Smooth muscle cell (in vitro differentiated cells): ENCODE measurements around the gene CLRN1. TPM values are rescaled to one million over a fixed set of nuclear protein-coding genes. Genes with fewer than 3 reads are reported as not detected.

Experiments
- DNase-seq: peaks from one replicate; lab custom pipeline; 2025; ENCODE audit not compliant: unreplicated experiment; lab: John Stamatoyannopoulos, UW
- H2AFZ ChIP-seq: fragments of 200-600 bp; sonication (generic); 2 replicates; pipeline ENCODE4 v1.6.0; 2016; ENCODE audit warnings: antibody characterized with exemption, low read depth, mild to moderate bottlenecking
- H3F3A ChIP-seq: fragments of 200-600 bp; sonication (generic); 2 replicates; pipeline ENCODE4 v1.6.0; 2017; ENCODE audit warnings: antibody characterized with exemption, low read depth
- H3K27ac ChIP-seq: fragments of 200-600 bp; sonication (generic); 2 replicates; pipeline ENCODE4 v1.5.1; 2016; ENCODE audit warnings: low read depth, mild to moderate bottlenecking
- H3K27me3 ChIP-seq: fragments of 200-600 bp; sonication (generic); 2 replicates; pipeline ENCODE4 v1.6.1; 2016; ENCODE audit warnings: low read depth, mild to moderate bottlenecking
- H3K36me3 ChIP-seq: fragments of 200-600 bp; sonication (generic); 2 replicates; pipeline ENCODE4 v1.5.1; 2016; ENCODE audit warnings: low read depth
- H3K4me1 ChIP-seq: fragments of 200-600 bp; sonication (generic); 2 replicates; pipeline ENCODE4 v1.5.1; 2016; ENCODE audit warnings: low read depth
- H3K4me2 ChIP-seq: fragments of 200-600 bp; sonication (generic); 2 replicates; pipeline ENCODE4 v1.6.0; 2016; ENCODE audit warnings: mild to moderate bottlenecking
- H3K4me3 ChIP-seq: fragments of 200-600 bp; sonication (generic); 2 replicates; pipeline ENCODE4 v1.5.1; 2016; ENCODE audit warnings: mild to moderate bottlenecking
- H3K79me2 ChIP-seq: fragments of 200-600 bp; sonication (generic); 2 replicates; pipeline ENCODE4 v1.6.0; 2016; ENCODE audit warnings: low read depth, mild to moderate bottlenecking
- H3K9ac ChIP-seq: fragments of 200-600 bp; sonication (generic); 2 replicates; pipeline ENCODE4 v1.6.0; 2016; ENCODE audit warnings: low read depth
- H3K9me3 ChIP-seq: fragments of 200-600 bp; sonication (generic); replicated peaks from 2 replicates; pipeline ENCODE4 v1.5.1; 2016; ENCODE audit warnings: low read depth
- H4K20me1 ChIP-seq: fragments of 200-600 bp; sonication (generic); 2 replicates; pipeline ENCODE4 v1.6.0; 2016; ENCODE audit warnings: low read depth
- WGBS: methylation state at CpG from one replicate; pipeline ENCODE4 v1.1.7; 2016; ENCODE audit warnings: low lambda C conversion rate; 5-methylcytosine and 5-hydroxymethylcytosine counted together
- polyA plus RNA-seq: library from polyadenylated mRNA; unstranded; fragments of >200 nt; fragmentation: Nextera tagmentation; extraction: Ambion mirVana; gene quantifications from 2 replicates; pipeline ENCODE4 v1.2.1, GENCODE V29; 2016
- total RNA-seq: library from RNA; depleted of rRNA; stranded (reverse); fragments of >200 nt; gene quantifications from 2 replicates; pipeline ENCODE4 v1.2.3, GENCODE V29; 2014
- TF ChIP-seq, protein P1 (sequence below): fragments of 200-600 bp; sonication (generic); IDR thresholded peaks from 2 replicates; pipeline ENCODE4 v1.5.1; 2017; ENCODE audit warnings: borderline replicate concordance, mild to moderate bottlenecking, antibody characterized with exemption; ENCODE audit not compliant: insufficient read depth, poor library complexity, severe bottlenecking

CLRN1 gene
- total and polyA plus RNA-seq, 2 experiments from 2014 or later: not detected

DNA sequence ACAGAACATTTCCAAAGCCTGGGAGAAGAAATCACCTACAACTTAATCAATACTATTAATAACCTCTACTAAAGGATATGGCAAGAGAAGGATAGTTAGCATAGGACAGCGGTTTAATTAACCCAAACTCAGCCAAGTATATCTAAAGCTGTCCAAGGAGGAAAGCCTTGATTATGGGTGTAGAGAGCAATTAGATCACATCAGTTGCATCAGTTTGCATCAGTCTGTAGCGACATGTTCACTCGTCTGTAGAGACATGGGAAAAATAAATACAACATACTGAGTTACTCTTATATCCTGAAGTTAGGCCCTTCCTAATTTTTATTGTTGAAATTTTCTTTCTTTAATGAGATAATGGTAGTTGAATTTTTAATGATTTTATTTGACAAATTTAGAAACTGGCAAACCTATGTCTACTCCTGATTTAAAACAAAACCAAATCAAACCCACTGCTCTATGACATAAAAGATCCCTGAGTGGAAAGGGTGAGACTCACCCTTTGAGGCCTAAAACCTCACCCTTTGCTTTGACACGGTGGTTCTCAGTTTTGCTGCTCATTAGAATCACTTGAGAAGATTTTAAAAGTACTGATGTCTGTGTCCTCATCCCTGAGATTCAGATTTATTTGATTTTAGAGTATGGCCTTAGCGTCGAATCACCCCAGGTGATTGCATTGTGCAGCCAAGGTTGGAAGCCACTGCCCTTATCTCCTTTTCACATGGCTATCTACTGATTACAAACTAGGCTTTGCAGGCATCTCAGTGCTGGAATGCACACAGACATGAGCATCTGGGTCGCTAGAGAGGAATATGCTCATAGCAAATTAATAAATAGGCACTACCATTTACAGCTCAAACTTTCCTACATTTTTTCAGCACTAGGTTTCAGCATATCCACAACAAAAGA, 2.8 kb upstream of the CLRN1 start:
- WGBS: 66% methylated on average over 7 of the region's 7 CpGs
- TF ChIP-seq, protein P1, sequence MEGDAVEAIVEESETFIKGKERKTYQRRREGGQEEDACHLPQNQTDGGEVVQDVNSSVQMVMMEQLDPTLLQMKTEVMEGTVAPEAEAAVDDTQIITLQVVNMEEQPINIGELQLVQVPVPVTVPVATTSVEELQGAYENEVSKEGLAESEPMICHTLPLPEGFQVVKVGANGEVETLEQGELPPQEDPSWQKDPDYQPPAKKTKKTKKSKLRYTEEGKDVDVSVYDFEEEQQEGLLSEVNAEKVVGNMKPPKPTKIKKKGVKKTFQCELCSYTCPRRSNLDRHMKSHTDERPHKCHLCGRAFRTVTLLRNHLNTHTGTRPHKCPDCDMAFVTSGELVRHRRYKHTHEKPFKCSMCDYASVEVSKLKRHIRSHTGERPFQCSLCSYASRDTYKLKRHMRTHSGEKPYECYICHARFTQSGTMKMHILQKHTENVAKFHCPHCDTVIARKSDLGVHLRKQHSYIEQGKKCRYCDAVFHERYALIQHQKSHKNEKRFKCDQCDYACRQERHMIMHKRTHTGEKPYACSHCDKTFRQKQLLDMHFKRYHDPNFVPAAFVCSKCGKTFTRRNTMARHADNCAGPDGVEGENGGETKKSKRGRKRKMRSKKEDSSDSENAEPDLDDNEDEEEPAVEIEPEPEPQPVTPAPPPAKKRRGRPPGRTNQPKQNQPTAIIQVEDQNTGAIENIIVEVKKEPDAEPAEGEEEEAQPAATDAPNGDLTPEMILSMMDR: no peak

DNA sequence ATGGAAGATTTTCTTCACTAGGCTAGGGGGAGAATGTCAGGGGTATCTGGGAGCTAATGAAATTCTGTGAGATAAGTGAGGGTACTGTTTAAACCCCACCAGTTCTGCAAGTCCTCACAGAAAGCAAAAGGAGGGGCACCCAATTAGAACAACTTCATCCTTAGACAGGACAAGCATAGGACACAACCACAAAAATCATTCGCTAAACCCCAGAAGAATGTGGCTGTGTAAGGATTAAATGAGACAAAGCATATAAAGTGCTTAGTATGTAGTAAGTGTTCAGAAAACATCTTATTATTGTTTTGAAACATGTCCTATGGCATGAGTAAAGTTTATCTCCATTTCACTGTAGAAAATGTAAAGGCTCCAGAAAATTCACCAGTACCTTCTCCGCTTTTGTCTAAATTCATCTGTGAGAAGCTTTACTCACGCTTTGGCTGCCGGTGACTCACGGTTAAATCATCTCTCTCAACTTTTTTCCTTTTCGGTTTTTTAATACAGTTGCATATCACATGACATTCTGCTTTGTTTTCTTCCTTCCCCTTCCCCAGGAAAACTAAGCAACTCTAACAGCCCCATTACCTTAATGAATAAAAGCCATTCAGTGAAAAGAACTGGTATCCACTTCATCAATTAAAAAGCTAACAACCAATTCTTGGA, 1.7 kb downstream of the CLRN1 start:
- H3K79me2 ChIP-seq: no peaks in the 10 kb centered on the region
- TF ChIP-seq, protein P1: no peak
- no peaks in the 10 kb centered on the region for H3K9me3 ChIP-seq
- H3F3A ChIP-seq: no peaks in the 10 kb centered on the region
- no peaks in the 10 kb centered on the region for H4K20me1 ChIP-seq
- no peak overlapping the region for H3K4me3 ChIP-seq
- H3K4me1 ChIP-seq: peaks cover 3% of the 10 kb centered on the region
- DNase-seq: no peak
- peak overlapping the region; percentile 18 for H3K27ac ChIP-seq
- no peaks in the 10 kb centered on the region for H3K36me3 ChIP-seq
- 12% methylated on average over 6 of the region's 6 CpGs for WGBS
- peak overlapping the region; percentile 2 for H3K4me2 ChIP-seq
- H2AFZ ChIP-seq: no peak overlapping the region
- no peaks in the 10 kb centered on the region for H3K27me3 ChIP-seq
- H3K9ac ChIP-seq: no peak overlapping the region

More for the DNA sequence above, 2.8 kb upstream of the CLRN1 start:
- Histone ChIP-seq H2AFZ (no peak overlapping the region), H4K20me1 (no peaks in the 10 kb centered on the region), H3K36me3 (no peaks in the 10 kb centered on the region), H3K27me3 (peaks cover 7% of the 10 kb centered on the region), H3K79me2 (no peaks in the 10 kb centered on the region), H3K9ac (no peak overlapping the region), H3K4me1 (peaks cover 3% of the 10 kb centered on the region), H3K4me3 (no peak overlapping the region), H3K4me2 (no peak overlapping the region), H3K27ac (no peak overlapping the region), H3F3A (no peaks in the 10 kb centered on the region), H3K9me3 (no peaks in the 10 kb centered on the region)
- no peak for DNase-seq

DNA sequence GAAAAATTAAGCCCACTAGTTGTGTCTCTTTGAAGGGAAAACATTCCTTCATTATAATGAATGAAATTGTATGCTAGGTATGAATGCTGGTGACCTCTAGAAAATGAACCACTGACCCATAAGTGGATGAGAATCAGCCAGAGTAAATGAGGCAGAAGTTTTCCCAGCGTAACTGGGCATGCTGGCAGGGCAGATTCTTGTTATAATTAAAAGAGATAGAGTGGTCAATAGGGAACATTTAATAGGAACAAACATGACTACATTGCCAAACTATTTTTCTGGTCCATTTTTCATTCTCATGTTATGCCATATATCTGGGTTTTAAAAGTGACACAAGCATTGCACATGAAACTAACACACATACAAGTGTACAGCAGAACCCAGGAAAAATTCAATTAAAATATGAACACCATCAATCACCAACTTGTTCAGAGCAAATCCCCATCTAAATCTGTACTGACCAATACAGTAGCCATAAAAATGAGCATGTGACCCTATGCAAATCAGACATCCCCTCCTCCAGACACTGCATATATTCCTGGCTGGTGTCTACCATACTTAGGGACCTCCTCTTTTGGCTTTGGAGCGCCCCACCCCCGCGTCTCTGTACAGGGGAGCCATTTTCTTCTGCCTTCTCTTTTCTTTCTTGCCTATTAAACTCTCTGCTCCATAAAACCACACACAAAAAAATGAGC, 4.0 kb downstream of the CLRN1 start:
- DNase-seq: no peak
- no peak overlapping the region for H3K9ac ChIP-seq
- H3K4me3 ChIP-seq: no peak overlapping the region
- H3K9me3 ChIP-seq: no peaks in the 10 kb centered on the region
- 90% methylated on average over 4 of the region's 4 CpGs for WGBS
- no peak overlapping the region for H3K4me2 ChIP-seq
- no peak overlapping the region for H3K27ac ChIP-seq
- no peaks in the 10 kb centered on the region for H3F3A ChIP-seq
- H2AFZ ChIP-seq: no peak overlapping the region
- no peaks in the 10 kb centered on the region for H3K36me3 ChIP-seq
- TF ChIP-seq, protein P1: no peak
- H3K79me2 ChIP-seq: no peaks in the 10 kb centered on the region
- H3K27me3 ChIP-seq: no peaks in the 10 kb centered on the region
- H3K4me1 ChIP-seq: peaks cover 3% of the 10 kb centered on the region
- no peaks in the 10 kb centered on the region for H4K20me1 ChIP-seq
